GM18502 (cell line): Measurements from ENCODE around the gene EPHB1.
A peak's percentile ranks its signal among the peaks of the same experiment; 100 is the strongest.

Experiments
- ATAC-seq: cut with Tn5 transposase; IDR thresholded peaks from one replicate; pipeline ENCODE4 v1.9.1; 2021; ENCODE audit warnings: mild to moderate bottlenecking; ENCODE audit not compliant: unreplicated experiment, poor library complexity

EPHB1 gene

GRCh38 chr3:134794950-134795745, at the start of gene EPHB1:
Gene EPHB1 (plus strand): TSS chr3:134795260.
- peak; percentile 86 for ATAC-seq

DNA sequence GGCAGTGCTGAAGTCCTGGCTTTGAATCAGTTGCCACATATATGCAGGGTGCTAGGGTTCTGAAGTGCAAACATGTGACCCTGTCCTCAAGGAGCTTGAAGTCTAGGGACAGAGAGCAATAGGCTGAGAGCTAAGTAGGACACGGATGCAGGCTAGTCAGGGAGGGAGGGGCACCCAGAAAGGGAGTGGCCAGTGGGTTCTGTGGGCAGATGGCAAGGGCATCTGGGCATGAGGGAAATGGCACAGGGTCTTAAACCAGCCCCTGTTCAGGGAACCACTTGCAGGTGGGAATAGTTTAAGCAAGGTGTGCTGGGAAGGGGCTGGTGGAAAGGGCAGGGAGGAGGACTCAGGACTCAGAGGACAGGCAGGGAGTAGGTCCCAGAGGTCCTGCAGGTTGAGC, 46.4 kb upstream of the EPHB1 start:
- no peak for ATAC-seq

GRCh38 chr3:134749174-134749573, 45.9 kb upstream of the EPHB1 start:
- no peak for ATAC-seq

DNA sequence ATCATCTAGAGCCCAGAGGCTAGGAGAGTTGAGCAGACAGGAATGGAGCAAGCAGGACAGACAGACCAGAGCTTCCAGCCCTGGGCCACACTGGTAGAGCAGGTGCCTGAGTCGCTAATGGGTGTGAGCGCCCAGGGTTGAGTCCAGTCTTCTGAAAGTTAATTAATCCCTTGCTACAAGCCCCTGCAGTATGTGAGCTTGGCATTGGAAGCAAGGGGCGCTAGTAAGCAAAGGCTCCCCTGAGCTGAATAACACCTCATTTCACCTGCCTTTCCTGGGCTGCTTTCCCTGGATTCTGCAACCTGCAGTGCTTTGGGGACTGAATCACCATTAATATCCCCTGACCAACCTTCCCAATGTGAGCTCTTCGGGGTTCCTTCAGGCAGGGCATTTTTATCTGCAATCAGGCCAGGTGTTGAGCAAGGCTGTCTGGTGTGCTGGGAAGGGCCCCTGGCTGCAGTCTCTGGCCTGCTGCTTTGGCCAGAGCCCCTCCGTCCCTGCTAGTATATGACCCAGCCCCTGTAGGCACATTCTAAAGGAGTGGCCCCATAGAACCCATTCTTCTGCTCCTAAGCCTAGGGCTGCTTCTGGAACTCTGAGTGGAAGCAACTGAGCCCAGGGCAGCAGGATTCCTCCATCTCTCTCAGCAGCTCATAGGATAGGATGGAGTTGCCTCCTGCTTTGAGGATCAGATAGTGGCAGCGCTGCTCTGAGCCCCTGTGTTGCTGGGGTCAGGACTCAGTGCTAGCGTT, 45.1 kb upstream of the EPHB1 start:
- no peak for ATAC-seq

DNA sequence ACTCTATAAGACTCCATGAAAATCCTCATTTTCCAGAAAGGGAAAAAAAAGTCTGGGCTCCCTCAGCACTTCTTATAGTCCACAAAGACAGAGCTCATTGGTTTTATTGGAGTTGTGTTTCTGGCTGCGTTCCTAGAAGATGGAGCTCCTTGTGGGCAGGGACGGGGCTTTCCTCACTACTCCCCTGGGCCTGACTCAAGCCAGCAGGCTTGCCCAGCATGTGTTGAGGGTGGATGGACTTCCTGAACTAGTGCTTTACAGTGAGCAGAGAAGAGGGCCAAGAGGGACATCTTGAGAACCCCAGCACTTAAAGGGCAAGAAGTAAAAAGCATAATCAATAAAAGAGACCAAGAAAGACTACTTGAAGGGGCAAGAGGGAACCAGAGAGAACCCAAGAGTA, 43.2 kb upstream of the EPHB1 start:
- no peak for ATAC-seq

DNA sequence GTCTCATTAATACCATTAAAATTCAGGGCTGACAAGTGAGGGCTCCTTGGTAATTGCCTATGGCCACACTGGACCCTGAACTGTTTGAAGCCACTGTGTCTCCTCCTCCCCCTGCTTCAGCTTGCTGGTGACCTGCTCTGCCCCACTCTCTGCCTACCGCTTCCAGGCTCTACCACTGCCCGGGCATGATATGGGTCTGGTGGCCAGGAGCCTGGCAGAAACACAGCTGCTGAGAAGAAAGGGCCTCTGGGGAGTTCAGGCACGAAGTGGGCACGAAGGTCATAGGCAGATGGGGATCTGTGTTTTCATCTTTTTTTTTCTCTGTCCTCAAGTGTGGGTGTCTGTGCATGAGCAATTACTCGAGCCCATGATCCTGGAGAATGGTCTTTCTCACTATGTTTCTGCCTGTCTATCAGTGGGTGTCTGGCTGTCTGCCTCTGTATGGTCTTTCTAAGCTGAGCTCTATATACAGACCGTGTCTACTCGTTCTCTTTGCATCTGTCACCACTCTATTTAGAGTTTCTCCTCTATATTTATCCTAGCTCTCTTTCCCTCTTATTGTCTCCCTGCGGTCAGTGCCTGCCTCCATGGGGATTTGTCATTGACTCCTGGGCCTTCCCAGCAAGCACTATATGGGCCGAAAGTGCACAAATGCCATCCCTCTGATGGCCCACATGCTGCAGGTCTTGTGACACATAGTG, 42.1 kb upstream of the EPHB1 start:
- ATAC-seq: no peak

GRCh38 chr3:134753999-134754742, 40.9 kb upstream of the EPHB1 start:
- ATAC-seq: no peak

- peak; percentile 79 for ATAC-seq
Measured at GRCh38 chr3:134754768-134755559, 40.1 kb upstream of the EPHB1 start.

GRCh38 chr3:134755821-134756220, 39.2 kb upstream of the EPHB1 start:
- no peak for ATAC-seq

GRCh38 chr3:134757549-134758069, 37.5 kb upstream of the EPHB1 start:
- ATAC-seq: no peak

GRCh38 chr3:134761213-134761612, 33.8 kb upstream of the EPHB1 start:
- ATAC-seq: no peak

- no peak for ATAC-seq
Measured at GRCh38 chr3:134762016-134762415, 33.0 kb upstream of the EPHB1 start.

DNA sequence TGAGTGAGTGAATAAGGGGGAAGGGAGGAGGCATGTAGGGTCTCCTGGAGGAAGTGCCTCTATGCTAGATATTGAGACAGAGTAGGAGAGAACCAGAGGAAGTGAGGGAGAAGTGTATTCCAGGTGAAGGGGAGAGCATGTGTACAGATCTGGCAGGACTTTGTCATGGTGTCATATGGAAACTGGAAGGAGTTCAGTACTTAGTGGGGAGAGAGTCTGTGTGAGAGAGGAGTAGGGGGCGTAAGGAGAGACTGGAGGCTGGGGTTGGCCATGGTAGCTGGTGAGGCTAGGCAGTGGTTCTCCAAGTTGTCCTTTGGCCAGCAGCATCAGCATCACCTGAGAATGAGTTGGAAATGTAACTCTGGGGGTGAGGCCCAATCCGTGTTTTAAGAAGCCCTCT, 29.6 kb upstream of the EPHB1 start:
- ATAC-seq: no peak

DNA sequence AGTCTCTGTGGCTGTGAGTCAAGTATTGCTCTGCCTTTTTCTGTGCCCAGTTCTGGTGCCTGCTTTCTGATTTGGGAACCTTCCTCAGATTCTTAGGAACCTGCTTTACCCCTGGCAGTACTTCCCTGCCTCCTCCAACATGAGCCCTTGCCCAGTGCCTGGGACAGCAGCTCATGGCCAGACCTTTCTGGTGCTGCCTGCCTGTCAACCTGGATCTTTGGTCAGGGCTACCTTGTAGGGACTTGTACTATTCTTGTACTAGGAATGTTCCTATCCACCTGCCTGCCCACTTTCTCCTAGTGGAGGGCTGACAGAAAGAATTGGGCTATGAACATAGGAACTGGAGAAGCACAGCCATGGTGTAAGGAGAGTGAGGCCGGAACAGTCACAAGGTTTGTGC, 28.8 kb upstream of the EPHB1 start:
- no peak for ATAC-seq

- no peak for ATAC-seq
Measured at GRCh38 chr3:134768116-134768515, 26.9 kb upstream of the EPHB1 start.

GRCh38 chr3:134768837-134769236, 26.2 kb upstream of the EPHB1 start:
- no peak for ATAC-seq

- ATAC-seq: no peak
Measured at GRCh38 chr3:134769287-134769868, 25.7 kb upstream of the EPHB1 start.

DNA sequence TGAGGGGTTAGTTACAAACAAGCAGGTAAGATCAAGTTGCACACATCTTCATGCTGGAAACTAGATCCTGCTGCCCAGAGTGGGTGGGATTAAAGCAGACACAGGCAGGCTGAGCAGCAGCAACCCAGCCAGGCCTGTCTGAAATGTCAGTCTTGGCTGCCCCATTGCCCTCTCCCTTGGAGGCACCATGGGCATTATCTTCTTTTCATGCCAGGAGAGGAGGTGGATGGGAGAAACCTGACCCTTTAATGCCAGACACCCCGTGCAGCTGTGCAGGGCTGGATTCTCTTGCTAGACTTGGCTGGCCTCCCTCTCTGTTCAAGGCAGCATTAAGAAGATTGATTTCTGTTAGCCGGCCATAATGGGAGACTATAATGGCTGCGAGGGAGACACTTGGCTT, 23.0 kb upstream of the EPHB1 start:
- no peak for ATAC-seq

DNA sequence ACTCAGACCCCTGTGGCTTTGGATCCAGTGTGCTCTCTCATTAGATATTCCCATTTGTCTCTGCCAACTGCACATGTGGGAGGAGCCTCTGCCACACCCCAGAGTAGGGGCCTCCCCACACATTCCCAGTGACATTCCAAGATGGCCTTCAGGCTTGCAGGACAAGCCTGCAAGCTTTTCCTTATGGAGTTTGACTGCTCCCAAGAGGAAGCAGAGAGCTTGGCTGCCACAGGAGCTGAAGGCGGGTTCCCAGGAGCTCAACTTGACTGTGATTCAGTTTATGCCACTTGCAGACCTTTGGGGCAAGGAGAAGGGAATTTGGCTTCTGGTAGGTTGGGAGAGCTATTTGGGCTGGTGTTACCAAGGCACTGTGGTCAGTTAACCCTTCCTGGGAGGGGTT, 22.5 kb upstream of the EPHB1 start:
- no peak for ATAC-seq
